BLaER1 (cell line): ENCODE results near the gene SFMBT1.
A peak's percentile ranks its signal among the peaks of the same experiment; 100 is the strongest.
"Not testable (repeated sequence)": the region's sequence is repeated elsewhere in the genome, so short reads cannot be mapped to it uniquely, and the experiment has no call there.

Experiments
- H3K27ac ChIP-seq: shearing (Covaris generic); formaldehyde crosslinking; 2 replicates; pipeline ENCODE4 v1.8.1; 2022
- H3K27me3 ChIP-seq: shearing (Covaris generic); formaldehyde crosslinking; 2 replicates; pipeline ENCODE4 v1.8.1; 2022
- H3K36me3 ChIP-seq: shearing (Covaris generic); formaldehyde crosslinking; 2 replicates; pipeline ENCODE4 v1.8.1; 2022
- H3K4me1 ChIP-seq: shearing (Covaris generic); formaldehyde crosslinking; 2 replicates; pipeline ENCODE4 v1.8.1; 2022
- H3K4me2 ChIP-seq: shearing (Covaris generic); formaldehyde crosslinking; 2 replicates; pipeline ENCODE4 v1.8.1; 2022
- H3K4me3 ChIP-seq: shearing (Covaris generic); formaldehyde crosslinking; 2 replicates; pipeline ENCODE4 v1.8.1; 2022
- H3K9ac ChIP-seq: shearing (Covaris generic); formaldehyde crosslinking; 2 replicates; pipeline ENCODE4 v1.8.1; 2022
- H3K9me3 ChIP-seq: shearing (Covaris generic); formaldehyde crosslinking; 2 replicates; pipeline ENCODE4 v1.8.1; 2022
- H4K20me1 ChIP-seq: shearing (Covaris generic); formaldehyde crosslinking; 2 replicates; pipeline ENCODE4 v1.8.1; 2022
- Cebpa-rat ChIP-seq: shearing (Covaris generic); IDR thresholded peaks from 2 replicates; pipeline ENCODE4 v1.8.1; 2022

Gene SFMBT1

GRCh38 chr3:53040351-53040820 lies 5.5 kb downstream of the SFMBT1 start:
- no peak overlapping the region for H3K4me2 ChIP-seq

GRCh38 chr3:53039376-53039752 lies 6.5 kb downstream of the SFMBT1 start:
- Histone ChIP-seq H3K9ac (no peak overlapping the region), H3K27me3 (peaks cover 6% of the 10 kb centered on the region; the same call in 1 of the 2 replicates), H4K20me1 (peaks cover 98% of the 10 kb centered on the region), H3K4me2 (no peak overlapping the region), H3K36me3 (no peaks in the 10 kb centered on the region), H3K27ac (no peak overlapping the region), H3K4me3 (no peak overlapping the region), H3K9me3 (no peaks in the 10 kb centered on the region), H3K4me1 (peaks cover 40% of the 10 kb centered on the region)
- no peak for TF ChIP-seq Cebpa-rat

More at GRCh38 chr3:53040351-53040820, 5.5 kb downstream of the SFMBT1 start:
- Histone ChIP-seq H3K4me3 (no peak overlapping the region), H3K36me3 (no peaks in the 10 kb centered on the region), H3K9me3 (no peaks in the 10 kb centered on the region), H3K4me1 (peaks cover 43% of the 10 kb centered on the region), H3K27me3 (peaks cover 6% of the 10 kb centered on the region; the same call in 1 of the 2 replicates), H3K9ac (no peak overlapping the region), H3K27ac (no peak overlapping the region), H4K20me1 (peaks cover 93% of the 10 kb centered on the region)
- no peak for TF ChIP-seq Cebpa-rat

GRCh38 chr3:53038679-53039375 lies 7.0 kb downstream of the SFMBT1 start:
- Histone ChIP-seq H3K4me1 (peaks cover 35% of the 10 kb centered on the region), H3K27me3 (0 out of 2 replicates have a peak, but pooled peaks cover 3% of the 10 kb centered on the region), H3K36me3 (no peaks in the 10 kb centered on the region), H3K4me2 (no peak overlapping the region), H3K27ac (no peak overlapping the region), H3K9me3 (no peaks in the 10 kb centered on the region), H3K9ac (no peak overlapping the region), H4K20me1 (peaks cover 94% of the 10 kb centered on the region), H3K4me3 (no peak overlapping the region)
- TF ChIP-seq Cebpa-rat = no peak

GRCh38 chr3:53035825-53036619 lies 9.9 kb downstream of the SFMBT1 start:
- Histone ChIP-seq H3K9me3 (no peaks in the 10 kb centered on the region), H3K36me3 (no peaks in the 10 kb centered on the region), H3K27ac (no peak overlapping the region), H3K4me2 (peak overlapping the region; percentile 27; the same call in 1 of the 2 replicates), H3K27me3 (no peaks in the 10 kb centered on the region), H3K9ac (no peak overlapping the region), H3K4me1 (peaks cover 22% of the 10 kb centered on the region), H3K4me3 (no peak overlapping the region), H4K20me1 (peaks cover 88% of the 10 kb centered on the region)
- no peak for TF ChIP-seq Cebpa-rat

DNA sequence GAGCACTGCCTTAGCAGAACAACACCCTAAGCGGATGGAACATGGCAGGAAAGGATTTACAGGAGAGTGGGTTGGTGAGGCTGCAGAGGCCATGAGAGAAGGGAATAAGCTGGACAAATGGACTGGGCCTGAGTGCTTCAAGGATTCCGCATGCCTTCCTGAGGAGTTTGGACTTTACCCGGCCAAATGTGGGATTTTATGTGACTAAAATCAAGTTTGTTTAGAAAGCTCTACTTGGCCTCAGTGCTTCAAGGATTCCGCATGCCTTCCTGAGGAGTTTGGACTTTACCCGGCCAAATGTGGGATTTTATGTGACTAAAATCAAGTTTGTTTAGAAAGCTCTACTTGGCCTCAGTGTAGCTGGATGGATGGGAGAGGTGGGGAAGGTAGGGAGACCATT lies 10.9 kb downstream of the SFMBT1 start:
- H3K9me3 ChIP-seq, H3K4me3 ChIP-seq, H3K27me3 ChIP-seq, H3K4me2 ChIP-seq, H3K27ac ChIP-seq, H3K36me3 ChIP-seq, H3K9ac ChIP-seq: not testable (repeated sequence)
- Histone ChIP-seq H3K4me1 (peaks cover 17% of the 10 kb centered on the region), H4K20me1 (peaks cover 82% of the 10 kb centered on the region)

DNA sequence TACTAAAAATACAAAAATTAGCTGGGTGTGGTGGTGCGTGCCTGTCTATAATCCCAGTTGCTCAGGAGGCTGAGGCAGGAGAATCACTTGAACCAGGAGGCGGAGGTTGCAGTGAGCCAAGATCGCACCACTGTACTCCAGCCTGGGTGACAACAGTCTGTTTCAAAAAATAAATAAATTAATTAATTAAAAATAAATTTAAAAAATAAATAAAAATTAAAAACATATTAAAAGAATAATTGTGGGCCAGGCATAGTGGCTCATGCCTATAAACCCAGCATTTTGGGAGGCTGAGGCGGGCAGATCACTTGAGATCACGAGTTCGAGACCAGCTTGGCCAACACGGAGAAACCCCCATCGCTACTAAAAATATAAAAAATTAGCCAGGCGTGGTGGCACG lies 11.5 kb downstream of the SFMBT1 start:
- not testable (repeated sequence) for H3K4me3 ChIP-seq, H3K9me3 ChIP-seq, H3K27me3 ChIP-seq, H3K9ac ChIP-seq, H3K36me3 ChIP-seq, H3K4me2 ChIP-seq, H3K27ac ChIP-seq
- Histone ChIP-seq H4K20me1 (peaks cover 76% of the 10 kb centered on the region), H3K4me1 (peaks cover 21% of the 10 kb centered on the region)

DNA sequence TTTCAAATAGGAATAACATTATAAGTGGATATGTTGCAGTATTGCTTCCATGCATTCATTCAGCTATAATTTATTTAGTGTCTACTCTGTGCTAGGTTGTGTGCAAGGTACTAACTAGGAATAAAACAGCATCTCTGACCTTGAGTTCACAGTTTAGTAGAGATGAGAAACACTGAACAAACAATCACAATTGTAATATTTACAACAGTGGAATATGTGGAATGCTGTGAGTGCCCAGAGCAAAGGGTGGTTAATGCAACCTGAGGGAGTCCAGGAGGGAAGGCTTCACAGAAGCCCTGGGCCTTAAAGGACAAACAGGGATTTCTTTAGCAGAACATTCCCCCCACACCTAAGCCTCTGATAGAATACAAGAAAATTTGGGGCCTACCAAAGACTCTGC lies 13.3 kb downstream of the SFMBT1 start:
- H3K4me1 ChIP-seq = peaks cover 38% of the 10 kb centered on the region
- H3K27me3 ChIP-seq = no peaks in the 10 kb centered on the region
- H3K9ac ChIP-seq = no peak overlapping the region
- H4K20me1 ChIP-seq = peaks cover 63% of the 10 kb centered on the region
- no peak overlapping the region for H3K4me2 ChIP-seq
- H3K4me3 ChIP-seq = no peak overlapping the region
- H3K27ac ChIP-seq = no peak overlapping the region
- peaks cover 12% of the 10 kb centered on the region for H3K9me3 ChIP-seq
- no peak for TF ChIP-seq Cebpa-rat
- H3K36me3 ChIP-seq = peaks cover 7% of the 10 kb centered on the region; the same call in 1 of the 2 replicates

- no peak for TF ChIP-seq Cebpa-rat
- Histone ChIP-seq H3K4me1 (peaks cover 48% of the 10 kb centered on the region), H3K27me3 (no peaks in the 10 kb centered on the region), H3K4me2 (no peak overlapping the region), H3K36me3 (peaks cover 7% of the 10 kb centered on the region; the same call in 1 of the 2 replicates), H4K20me1 (peaks cover 64% of the 10 kb centered on the region), H3K27ac (no peak overlapping the region), H3K9ac (no peak overlapping the region), H3K4me3 (no peak overlapping the region), H3K9me3 (peaks cover 12% of the 10 kb centered on the region)
These were observed 15.0 kb downstream of the SFMBT1 start for GRCh38 chr3:53030619-53031449.

DNA sequence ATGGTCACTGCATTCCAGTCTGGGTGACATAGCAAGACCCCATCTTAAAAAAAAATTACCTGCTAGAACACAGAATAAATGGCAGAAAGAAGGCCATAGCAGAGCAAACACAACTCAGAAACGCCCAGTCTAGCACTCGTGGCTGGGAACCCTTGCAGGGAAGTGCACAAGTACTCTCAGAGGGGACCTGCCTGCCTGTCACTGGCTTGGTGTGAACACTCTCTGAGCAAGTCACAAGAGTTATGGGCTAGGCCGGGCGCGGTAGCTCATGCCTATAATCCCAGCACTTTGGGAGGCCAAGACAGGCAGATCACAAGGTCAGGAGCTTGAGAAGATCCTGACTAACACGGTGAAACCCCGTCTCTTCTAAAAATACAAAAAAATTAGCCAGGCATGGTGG lies 17.2 kb downstream of the SFMBT1 start:
- Histone ChIP-seq H3K9me3 (peaks cover 12% of the 10 kb centered on the region), H3K36me3 (peaks cover 7% of the 10 kb centered on the region; the same call in 1 of the 2 replicates), H3K27ac (no peak overlapping the region), H3K27me3 (no peaks in the 10 kb centered on the region), H3K4me3 (no peak overlapping the region), H3K4me2 (no peak overlapping the region), H3K4me1 (peaks cover 61% of the 10 kb centered on the region), H4K20me1 (peaks cover 67% of the 10 kb centered on the region), H3K9ac (no peak overlapping the region)
- TF ChIP-seq Cebpa-rat = no peak
